ENCODE data around the gene UCKL1. TPM values are rescaled to one million over a fixed set of nuclear protein-coding genes. Genes with fewer than 3 reads are reported as not detected.
A peak's percentile ranks its signal among the peaks of the same experiment; 100 is the strongest.

Gene UCKL1
- total RNA-seq, 4 donors from 2014 or later: 31.2 to 96.0 (median 50.0) TPM

DNA sequence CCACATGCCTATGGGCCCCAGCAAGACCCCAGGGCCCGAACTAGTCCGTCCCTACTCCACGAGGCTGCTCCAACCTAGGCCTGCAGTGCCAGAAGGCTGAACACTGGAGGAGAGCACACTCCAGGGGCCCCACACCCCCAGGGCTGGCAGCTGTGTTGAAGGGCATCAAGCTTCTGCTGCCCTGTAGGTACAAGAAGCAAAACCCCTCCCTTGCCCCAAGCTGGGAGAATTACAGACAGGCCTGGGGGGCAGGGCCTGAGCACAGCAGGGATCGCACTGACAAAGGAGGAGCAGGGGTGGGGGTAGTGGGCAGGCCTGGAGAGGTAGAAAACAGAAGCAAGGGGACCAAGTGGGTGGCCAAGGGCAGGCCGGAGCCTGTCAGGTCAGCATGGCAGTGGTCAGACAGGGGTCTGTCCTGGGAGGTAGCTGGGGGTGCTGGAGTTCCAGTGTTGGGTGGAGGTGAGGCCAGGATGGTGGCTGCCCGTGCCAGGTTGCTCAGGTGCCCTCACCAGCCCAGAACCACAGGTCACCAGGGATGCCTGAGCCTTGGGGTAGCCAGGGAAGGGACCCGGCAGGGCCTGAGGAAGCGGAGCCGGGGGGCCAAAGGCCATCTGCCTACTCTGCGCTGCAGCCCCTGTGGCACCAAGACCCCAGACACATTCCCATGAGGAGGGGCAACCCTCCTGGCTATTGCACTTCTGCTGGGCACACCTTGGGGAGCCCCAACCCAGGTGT lies 2.9 kb upstream of the UCKL1 start:
- no peak for DNase-seq (ENCODE audit: low spot score in 2 of 2)
- Histone ChIP-seq H3K27ac (no peak overlapping the region), H3K27me3 (no peaks in the 10 kb centered on the region), H3K4me3 (no peak overlapping the region), H3K9me3 (no peaks in the 10 kb centered on the region), H3K36me3 (peaks cover 0 to 55% (median 0%) of the 10 kb centered on the region in 3 donors), H3K4me1 (peaks cover 0 to 31% (median 21%) of the 10 kb centered on the region in 4 donors)
- no peak for TF ChIP-seq EP300 (IDR thresholded peaks at IDR 0.05)
- TF ChIP-seq, protein P1, sequence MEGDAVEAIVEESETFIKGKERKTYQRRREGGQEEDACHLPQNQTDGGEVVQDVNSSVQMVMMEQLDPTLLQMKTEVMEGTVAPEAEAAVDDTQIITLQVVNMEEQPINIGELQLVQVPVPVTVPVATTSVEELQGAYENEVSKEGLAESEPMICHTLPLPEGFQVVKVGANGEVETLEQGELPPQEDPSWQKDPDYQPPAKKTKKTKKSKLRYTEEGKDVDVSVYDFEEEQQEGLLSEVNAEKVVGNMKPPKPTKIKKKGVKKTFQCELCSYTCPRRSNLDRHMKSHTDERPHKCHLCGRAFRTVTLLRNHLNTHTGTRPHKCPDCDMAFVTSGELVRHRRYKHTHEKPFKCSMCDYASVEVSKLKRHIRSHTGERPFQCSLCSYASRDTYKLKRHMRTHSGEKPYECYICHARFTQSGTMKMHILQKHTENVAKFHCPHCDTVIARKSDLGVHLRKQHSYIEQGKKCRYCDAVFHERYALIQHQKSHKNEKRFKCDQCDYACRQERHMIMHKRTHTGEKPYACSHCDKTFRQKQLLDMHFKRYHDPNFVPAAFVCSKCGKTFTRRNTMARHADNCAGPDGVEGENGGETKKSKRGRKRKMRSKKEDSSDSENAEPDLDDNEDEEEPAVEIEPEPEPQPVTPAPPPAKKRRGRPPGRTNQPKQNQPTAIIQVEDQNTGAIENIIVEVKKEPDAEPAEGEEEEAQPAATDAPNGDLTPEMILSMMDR (IDR thresholded peaks at IDR 0.05): no peak
- TF ChIP-seq POLR2A (IDR thresholded peaks at IDR 0.05): no peak
- 76 to 78% methylated on average over 9 of the region's 10 CpGs for WGBS, 2 donors

DNA sequence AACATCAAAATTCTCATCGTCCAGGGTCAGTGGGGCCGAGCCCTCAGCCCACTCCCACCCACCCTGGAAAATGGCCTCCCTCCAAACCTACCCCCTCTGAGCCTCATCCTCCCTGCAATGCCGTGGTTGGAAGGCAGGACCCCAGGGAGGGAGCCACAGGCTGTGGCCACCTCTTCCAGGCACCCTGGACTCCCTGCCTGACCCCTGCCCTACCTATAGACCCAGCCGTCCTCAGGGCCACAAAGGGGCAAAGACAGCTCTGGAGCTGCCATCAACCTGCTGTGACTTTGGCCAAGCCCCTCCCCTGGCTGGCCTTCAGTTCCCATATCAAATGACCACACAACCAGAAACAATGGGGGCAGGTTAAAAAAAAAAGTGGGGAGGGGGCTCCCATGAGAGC lies 2.3 kb upstream of the UCKL1 start:
- Histone ChIP-seq H3K4me3 (no peak overlapping the region), H3K27ac (peak overlapping the region in 2 of 4 donors; percentile 35 to 60), H3K9me3 (no peaks in the 10 kb centered on the region), H3K4me1 (peaks cover 0 to 37% (median 28%) of the 10 kb centered on the region in 4 donors), H3K27me3 (no peaks in the 10 kb centered on the region), H3K36me3 (peaks cover 0 to 48% (median 0%) of the 10 kb centered on the region in 3 donors)
- WGBS, 2 donors: 51 to 60% methylated on average over 4 of the region's 4 CpGs
- no peak for TF ChIP-seq EP300 (IDR thresholded peaks at IDR 0.05)
- TF ChIP-seq, protein P1 (IDR thresholded peaks at IDR 0.05): no peak
- TF ChIP-seq POLR2A (IDR thresholded peaks at IDR 0.05): no peak
- no peak for DNase-seq (ENCODE audit: low spot score in 2 of 2)

DNA sequence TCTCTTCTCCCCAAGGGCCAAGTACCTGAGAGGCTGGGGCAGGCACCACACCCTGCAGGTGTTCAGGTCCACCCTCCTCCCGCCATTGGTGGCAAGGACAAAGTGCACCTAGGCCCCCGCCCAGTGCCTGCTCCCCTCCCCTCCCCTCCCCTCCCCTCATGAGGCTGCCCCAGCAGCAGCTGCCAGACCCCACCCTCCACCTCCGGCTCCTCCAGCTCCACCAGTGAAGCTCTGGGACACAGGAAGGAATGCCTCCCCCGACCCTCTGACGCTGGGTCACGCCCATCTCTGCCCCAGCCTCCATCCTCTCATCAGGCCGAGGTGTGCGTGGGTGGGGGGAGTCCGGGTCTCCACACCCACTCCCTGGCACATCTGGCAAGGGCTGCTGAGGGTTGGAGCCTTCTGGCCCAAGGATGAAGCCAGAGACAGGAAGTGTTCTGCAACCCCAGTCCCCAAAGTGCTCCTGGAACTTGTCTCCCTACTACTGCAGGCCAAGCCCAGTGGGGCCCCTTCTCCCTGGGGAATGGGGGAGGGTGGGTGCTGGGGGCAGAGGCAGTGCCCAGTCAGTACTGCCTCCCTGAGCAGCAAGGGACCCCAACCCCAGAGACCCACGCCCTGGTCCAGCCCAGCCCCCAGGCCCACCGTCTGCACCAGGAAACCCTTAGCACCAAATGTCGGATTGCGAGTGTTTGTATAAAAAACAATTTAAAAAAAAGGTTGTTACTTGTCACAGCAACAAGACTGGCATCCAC lies 1.6 kb upstream of the UCKL1 start:
- Histone ChIP-seq H3K4me3 (peak overlapping the region in 1 of 4 donors; percentile 97), H3K27ac (peak overlapping the region in 3 of 4 donors; percentile 60 to 97 (median 69)), H3K9me3 (no peaks in the 10 kb centered on the region), H3K36me3 (peaks cover 0 to 42% (median 0%) of the 10 kb centered on the region in 3 donors), H3K4me1 (peaks cover 0 to 43% (median 31%) of the 10 kb centered on the region in 4 donors), H3K27me3 (no peaks in the 10 kb centered on the region)
- WGBS, 2 donors: 48 to 59% methylated on average over 10 to 13 of the region's 13 CpGs
- TF ChIP-seq, protein P1 (IDR thresholded peaks at IDR 0.05): no peak
- TF ChIP-seq EP300 (IDR thresholded peaks at IDR 0.05): no peak
- TF ChIP-seq POLR2A (IDR thresholded peaks at IDR 0.05): no peak
- DNase-seq (ENCODE audit: low spot score in 2 of 2): no peak

DNA sequence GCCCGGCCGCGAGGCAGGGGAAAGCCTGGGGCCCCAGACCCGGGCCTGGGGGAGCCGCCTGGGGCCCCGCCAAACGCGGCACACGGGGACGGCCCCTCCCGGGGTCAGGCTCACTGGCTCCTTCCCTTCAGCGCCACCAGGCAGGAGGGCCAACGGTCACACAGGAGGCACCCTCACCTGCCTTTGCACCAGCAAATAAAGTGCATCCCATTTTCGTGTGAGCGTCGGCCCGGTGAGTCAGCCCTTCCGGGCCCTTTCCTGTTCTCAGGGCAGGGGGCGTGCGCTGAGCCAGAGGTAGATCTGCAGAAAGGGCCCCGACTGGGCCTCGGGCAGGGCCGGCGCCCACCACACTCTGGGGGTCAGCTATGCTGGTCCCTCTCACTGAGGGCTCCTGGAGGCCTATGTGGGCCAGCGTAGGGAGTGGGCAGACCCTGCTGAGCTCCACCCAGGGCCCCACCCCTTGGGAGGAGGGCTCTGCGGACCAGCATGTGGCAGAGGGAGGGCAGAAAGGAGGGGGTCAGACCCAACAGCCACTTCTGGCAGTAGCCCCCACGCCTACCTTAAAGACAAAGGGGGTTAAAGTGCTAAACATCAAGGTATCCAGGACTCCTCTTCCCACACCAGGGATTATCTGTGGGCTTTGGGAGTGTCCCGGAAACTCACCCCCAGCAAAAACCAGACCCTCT lies 931 bp upstream of the UCKL1 start:
- Histone ChIP-seq H3K4me3 (peak overlapping the region; percentile 44 to 97 (median 96)), H3K9me3 (no peaks in the 10 kb centered on the region), H3K4me1 (peaks cover 0 to 51% (median 36%) of the 10 kb centered on the region in 4 donors), H3K27me3 (no peaks in the 10 kb centered on the region), H3K36me3 (peaks cover 0 to 35% (median 0%) of the 10 kb centered on the region in 3 donors), H3K27ac (peak overlapping the region; percentile 34 to 97 (median 64))
- TF ChIP-seq, protein P1 (IDR thresholded peaks at IDR 0.05): peak in 2 of 5 experiments; percentile 9 to 15
- TF ChIP-seq POLR2A (IDR thresholded peaks at IDR 0.05) (peak in 1 of 2 donors; percentile 48), EP300 (IDR thresholded peaks at IDR 0.05) (peak in 1 of 2 donors; percentile 65)
- WGBS, 2 donors: 4 to 5% methylated on average over 26 to 27 of the region's 28 CpGs
- no peak for DNase-seq (ENCODE audit: low spot score in 2 of 2)
